ENCODE measurements around the gene ANKK1. TPM values are rescaled to one million over a fixed set of nuclear protein-coding genes. Genes with fewer than 3 reads are reported as not detected.

Gene ANKK1
- total RNA-seq, 4 donors from 2014 or later = 0.46 to 1.0 TPM; not detected in 2

DNA sequence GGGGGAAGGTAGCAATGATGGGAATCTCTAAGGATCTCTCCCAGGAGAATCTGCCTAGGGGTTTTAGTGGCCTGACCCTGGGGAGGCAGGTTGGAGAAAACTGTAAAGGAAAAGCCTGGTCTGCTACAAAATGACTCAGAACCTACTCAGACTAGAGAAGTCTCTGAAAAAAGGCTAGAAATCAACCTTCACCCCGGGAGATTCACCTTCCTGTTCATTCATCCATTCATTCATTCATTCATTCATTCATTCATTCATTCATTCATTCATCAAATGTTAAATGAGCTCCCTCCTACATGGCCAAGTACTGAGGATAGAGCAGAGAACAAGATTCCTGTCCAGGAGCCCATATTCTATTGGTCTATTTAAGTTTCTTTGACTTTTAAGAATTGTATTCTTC lies 8.9 kb upstream of the ANKK1 start:
- Histone ChIP-seq H3K36me3 (no peaks in the 10 kb centered on the region), H3K27ac (no peak overlapping the region), H3K4me1 (no peaks in the 10 kb centered on the region), H3K9me3 (no peaks in the 10 kb centered on the region), H3K27me3 (no peaks in the 10 kb centered on the region), H3K4me3 (no peak overlapping the region)
- TF ChIP-seq POLR2A (IDR thresholded peaks at IDR 0.05) = no peak
- TF ChIP-seq, protein P1, sequence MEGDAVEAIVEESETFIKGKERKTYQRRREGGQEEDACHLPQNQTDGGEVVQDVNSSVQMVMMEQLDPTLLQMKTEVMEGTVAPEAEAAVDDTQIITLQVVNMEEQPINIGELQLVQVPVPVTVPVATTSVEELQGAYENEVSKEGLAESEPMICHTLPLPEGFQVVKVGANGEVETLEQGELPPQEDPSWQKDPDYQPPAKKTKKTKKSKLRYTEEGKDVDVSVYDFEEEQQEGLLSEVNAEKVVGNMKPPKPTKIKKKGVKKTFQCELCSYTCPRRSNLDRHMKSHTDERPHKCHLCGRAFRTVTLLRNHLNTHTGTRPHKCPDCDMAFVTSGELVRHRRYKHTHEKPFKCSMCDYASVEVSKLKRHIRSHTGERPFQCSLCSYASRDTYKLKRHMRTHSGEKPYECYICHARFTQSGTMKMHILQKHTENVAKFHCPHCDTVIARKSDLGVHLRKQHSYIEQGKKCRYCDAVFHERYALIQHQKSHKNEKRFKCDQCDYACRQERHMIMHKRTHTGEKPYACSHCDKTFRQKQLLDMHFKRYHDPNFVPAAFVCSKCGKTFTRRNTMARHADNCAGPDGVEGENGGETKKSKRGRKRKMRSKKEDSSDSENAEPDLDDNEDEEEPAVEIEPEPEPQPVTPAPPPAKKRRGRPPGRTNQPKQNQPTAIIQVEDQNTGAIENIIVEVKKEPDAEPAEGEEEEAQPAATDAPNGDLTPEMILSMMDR (IDR thresholded peaks at IDR 0.05 in 4 of 5, conservative IDR thresholded peaks at IDR 0.05 in 1 of 5) = no peak
- DNase-seq (no peak), ATAC-seq (no peak)
- intact Hi-C loops (cut with DNase I; ENCODE audit: low total_unique reads) (no loop called here), in situ Hi-C loops (cut with MboI; ENCODE audit: low sequenced_read_pairs in 4 of 4) (no loop called here)

DNA sequence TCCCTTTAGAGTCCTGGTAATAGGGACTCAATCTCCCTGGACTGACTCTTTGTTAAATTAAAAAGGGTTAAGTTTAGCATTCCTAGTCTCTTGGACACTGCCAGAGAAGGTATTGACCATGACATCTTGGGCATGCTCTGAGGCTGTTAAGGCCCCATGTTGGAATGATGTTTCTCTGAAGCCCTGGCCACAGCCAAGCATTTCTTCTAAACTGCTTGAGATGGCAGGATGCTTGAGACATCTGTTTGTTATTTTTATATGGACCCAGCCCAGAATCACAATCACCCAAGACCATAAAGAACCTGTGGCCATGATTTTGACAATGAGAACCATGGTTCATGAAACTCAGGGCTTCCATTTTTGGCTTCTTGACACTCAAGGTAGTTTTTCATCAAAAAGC lies 5.5 kb upstream of the ANKK1 start:
- no peak overlapping the region for H3K27ac ChIP-seq
- H3K4me3 ChIP-seq = no peak overlapping the region
- H3K9me3 ChIP-seq = no peaks in the 10 kb centered on the region
- no peaks in the 10 kb centered on the region for H3K36me3 ChIP-seq
- intact Hi-C loops (cut with DNase I; ENCODE audit: low total_unique reads) (no loop called here), in situ Hi-C loops (cut with MboI; ENCODE audit: low sequenced_read_pairs in 4 of 4) (no loop called here)
- H3K27me3 ChIP-seq = peaks cover 6 to 8% (median 7%) of the 10 kb centered on the region in 3 donors
- no peaks in the 10 kb centered on the region for H3K4me1 ChIP-seq
- ATAC-seq (no peak), DNase-seq (no peak)
- TF ChIP-seq, protein P1 (IDR thresholded peaks at IDR 0.05 in 4 of 5, conservative IDR thresholded peaks at IDR 0.05 in 1 of 5) = no peak
- TF ChIP-seq POLR2A (IDR thresholded peaks at IDR 0.05) = no peak

DNA sequence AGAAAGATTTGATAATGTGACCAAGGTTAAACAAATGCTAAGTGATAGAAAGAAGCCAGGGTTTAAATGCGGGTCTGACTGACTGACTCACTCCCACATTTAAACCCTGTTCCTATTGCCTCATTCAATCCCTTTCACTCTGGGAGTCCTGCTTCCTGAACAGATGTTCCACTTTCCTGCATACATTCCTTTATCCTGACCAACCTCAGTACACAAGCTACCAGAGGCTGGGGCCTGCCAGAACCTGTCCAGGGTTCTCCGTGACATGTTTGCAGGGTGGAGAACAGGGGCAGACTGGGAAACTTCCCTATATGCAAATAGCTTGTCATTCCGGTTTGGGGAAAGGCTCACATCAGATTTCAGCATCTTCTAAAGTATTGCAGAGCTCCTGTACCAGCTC lies 3.0 kb upstream of the ANKK1 start:
- ATAC-seq = no peak
- H3K36me3 ChIP-seq = no peaks in the 10 kb centered on the region
- intact Hi-C loops (cut with DNase I; ENCODE audit: low total_unique reads) (no loop called here), in situ Hi-C loops (cut with MboI; ENCODE audit: low sequenced_read_pairs in 4 of 4) (no loop called here)
- H3K27ac ChIP-seq = no peak overlapping the region
- DNase-seq = no peak
- H3K9me3 ChIP-seq = no peaks in the 10 kb centered on the region
- H3K4me1 ChIP-seq = no peaks in the 10 kb centered on the region
- H3K27me3 ChIP-seq = peaks cover 16 to 23% (median 16%) of the 10 kb centered on the region in 3 donors
- TF ChIP-seq, protein P1 (IDR thresholded peaks at IDR 0.05 in 4 of 5, conservative IDR thresholded peaks at IDR 0.05 in 1 of 5) = no peak
- no peak for TF ChIP-seq POLR2A (IDR thresholded peaks at IDR 0.05)
- no peak overlapping the region for H3K4me3 ChIP-seq

DNA sequence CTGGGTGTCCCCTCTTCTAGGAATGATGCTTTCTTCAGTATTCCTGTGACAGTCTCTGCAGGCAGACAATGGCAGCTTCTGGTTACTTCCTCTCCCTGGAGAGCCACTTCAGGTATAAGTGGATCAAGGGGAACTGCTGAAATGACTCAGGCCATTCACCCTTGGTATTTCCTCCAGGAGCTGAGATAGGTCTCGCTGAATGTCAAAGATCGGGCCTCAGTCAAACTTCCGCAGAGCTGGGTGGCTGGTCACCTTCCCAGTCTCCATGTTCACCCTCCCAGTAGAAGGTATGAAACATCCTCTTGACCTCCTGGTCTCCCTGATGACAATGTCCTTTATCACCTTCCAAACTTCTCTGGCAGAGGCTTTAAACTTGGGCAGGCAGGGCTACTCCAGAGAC lies 1.8 kb upstream of the ANKK1 start:
- intact Hi-C loops (cut with DNase I; ENCODE audit: low total_unique reads) = no loop called here

More for the DNA sequence above, 1.8 kb upstream of the ANKK1 start:
- in situ Hi-C loops (cut with MboI; ENCODE audit: low sequenced_read_pairs in 4 of 4) = no loop called here
- DNase-seq (no peak), ATAC-seq (no peak)
- TF ChIP-seq POLR2A (IDR thresholded peaks at IDR 0.05) = no peak
- TF ChIP-seq, protein P1 (IDR thresholded peaks at IDR 0.05 in 4 of 5, conservative IDR thresholded peaks at IDR 0.05 in 1 of 5) = no peak
- no peaks in the 10 kb centered on the region for H3K9me3 ChIP-seq
- H3K4me3 ChIP-seq = no peak overlapping the region
- no peak overlapping the region for H3K27ac ChIP-seq
- no peaks in the 10 kb centered on the region for H3K36me3 ChIP-seq
- H3K4me1 ChIP-seq = no peaks in the 10 kb centered on the region
- peaks cover 16 to 23% (median 16%) of the 10 kb centered on the region in 3 donors for H3K27me3 ChIP-seq

Data from gastrocnemius medialis (tissue), 4 donors.